Smooth muscle cell (in vitro differentiated cells): ENCODE results near the gene HBD. TPM values are rescaled to one million over a fixed set of nuclear protein-coding genes. Genes with fewer than 3 reads are reported as not detected.

ENCODE experiments used
- DNase-seq: peaks from one replicate; lab custom pipeline; 2025; ENCODE audit not compliant: unreplicated experiment; lab: John Stamatoyannopoulos, UW
- H2AFZ ChIP-seq: fragments of 200-600 bp; sonication (generic); 2 replicates; pipeline ENCODE4 v1.6.0; 2016; ENCODE audit warnings: antibody characterized with exemption, low read depth, mild to moderate bottlenecking
- H3F3A ChIP-seq: fragments of 200-600 bp; sonication (generic); 2 replicates; pipeline ENCODE4 v1.6.0; 2017; ENCODE audit warnings: antibody characterized with exemption, low read depth
- H3K27ac ChIP-seq: fragments of 200-600 bp; sonication (generic); 2 replicates; pipeline ENCODE4 v1.5.1; 2016; ENCODE audit warnings: low read depth, mild to moderate bottlenecking
- H3K27me3 ChIP-seq: fragments of 200-600 bp; sonication (generic); 2 replicates; pipeline ENCODE4 v1.6.1; 2016; ENCODE audit warnings: low read depth, mild to moderate bottlenecking
- H3K36me3 ChIP-seq: fragments of 200-600 bp; sonication (generic); 2 replicates; pipeline ENCODE4 v1.5.1; 2016; ENCODE audit warnings: low read depth
- H3K4me1 ChIP-seq: fragments of 200-600 bp; sonication (generic); 2 replicates; pipeline ENCODE4 v1.5.1; 2016; ENCODE audit warnings: low read depth
- H3K4me2 ChIP-seq: fragments of 200-600 bp; sonication (generic); 2 replicates; pipeline ENCODE4 v1.6.0; 2016; ENCODE audit warnings: mild to moderate bottlenecking
- H3K4me3 ChIP-seq: fragments of 200-600 bp; sonication (generic); 2 replicates; pipeline ENCODE4 v1.5.1; 2016; ENCODE audit warnings: mild to moderate bottlenecking
- H3K79me2 ChIP-seq: fragments of 200-600 bp; sonication (generic); 2 replicates; pipeline ENCODE4 v1.6.0; 2016; ENCODE audit warnings: low read depth, mild to moderate bottlenecking
- H3K9ac ChIP-seq: fragments of 200-600 bp; sonication (generic); 2 replicates; pipeline ENCODE4 v1.6.0; 2016; ENCODE audit warnings: low read depth
- H3K9me3 ChIP-seq: fragments of 200-600 bp; sonication (generic); replicated peaks from 2 replicates; pipeline ENCODE4 v1.5.1; 2016; ENCODE audit warnings: low read depth
- H4K20me1 ChIP-seq: fragments of 200-600 bp; sonication (generic); 2 replicates; pipeline ENCODE4 v1.6.0; 2016; ENCODE audit warnings: low read depth
- WGBS: methylation state at CpG from one replicate; pipeline ENCODE4 v1.1.7; 2016; ENCODE audit warnings: low lambda C conversion rate; 5-methylcytosine and 5-hydroxymethylcytosine counted together
- polyA plus RNA-seq: library from polyadenylated mRNA; unstranded; fragments of >200 nt; fragmentation: Nextera tagmentation; extraction: Ambion mirVana; gene quantifications from 2 replicates; pipeline ENCODE4 v1.2.1, GENCODE V29; 2016
- total RNA-seq: library from RNA; depleted of rRNA; stranded (reverse); fragments of >200 nt; gene quantifications from 2 replicates; pipeline ENCODE4 v1.2.3, GENCODE V29; 2014
- TF ChIP-seq, protein P1 (sequence below): fragments of 200-600 bp; sonication (generic); IDR thresholded peaks from 2 replicates; pipeline ENCODE4 v1.5.1; 2017; ENCODE audit warnings: borderline replicate concordance, mild to moderate bottlenecking, antibody characterized with exemption; ENCODE audit not compliant: insufficient read depth, poor library complexity, severe bottlenecking

Gene HBD
- total and polyA plus RNA-seq, 2 experiments from 2014 or later, result not detected

DNA sequence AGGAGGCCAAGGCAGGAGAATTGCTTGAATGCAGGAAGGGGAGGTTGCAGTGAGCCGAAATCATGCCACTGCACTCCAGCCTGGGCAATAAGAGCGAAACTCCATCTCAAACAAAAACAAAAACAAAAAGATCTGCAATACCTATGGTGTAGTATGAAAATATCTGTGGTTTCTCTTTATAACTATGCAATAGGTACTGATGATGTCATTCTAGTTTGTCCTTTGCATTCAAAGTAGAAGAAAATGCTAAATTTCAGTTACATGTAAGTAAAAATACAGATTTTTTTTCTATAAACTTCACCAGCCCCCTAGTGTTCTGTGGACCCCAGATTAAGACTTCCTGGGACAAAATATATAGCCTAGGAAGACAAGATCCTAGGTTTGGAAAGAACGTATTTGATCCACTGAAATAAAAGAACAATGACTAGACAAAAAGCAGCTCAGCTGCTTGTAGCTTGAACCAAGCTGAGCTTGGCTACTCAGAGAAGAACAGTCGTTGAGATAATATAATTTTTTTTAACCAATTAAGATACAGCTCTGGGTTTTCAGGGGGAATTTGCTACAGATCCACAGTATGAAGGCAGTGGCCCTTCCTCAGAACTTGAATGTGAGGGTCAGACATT lies 38.2 kb upstream of the HBD start:
- WGBS, result 72% methylated on average over 4 of the region's 4 CpGs
- H3K36me3 ChIP-seq, result no peaks in the 10 kb centered on the region

DNA sequence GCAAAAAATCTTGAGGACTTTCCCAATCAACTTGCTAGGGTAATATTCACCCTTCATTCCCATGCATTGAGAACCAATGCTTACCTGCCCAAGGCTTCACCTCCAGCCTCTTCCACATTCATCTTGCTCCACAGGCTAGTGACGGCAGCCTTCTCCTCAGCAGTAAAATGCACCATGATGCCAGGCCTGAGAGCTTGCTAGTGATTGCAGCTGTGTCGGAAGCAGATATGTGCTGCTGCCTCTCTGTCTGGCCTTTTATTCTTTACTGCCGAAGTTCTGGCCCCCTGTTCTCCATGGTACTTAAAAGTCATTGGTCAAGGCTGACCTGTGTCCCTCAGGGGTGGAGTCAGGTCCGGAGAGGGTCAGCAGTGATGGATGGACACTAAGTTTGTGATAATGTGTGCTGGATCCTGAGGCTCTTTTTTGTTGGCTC lies 35.4 kb upstream of the HBD start, which contains the start of gene HBE1:
TSS of gene HBE1 (minus strand) at position 231 of the 433 bp plus-strand sequence. CDS start at position 176, 55 bp downstream.
- Histone ChIP-seq H3K4me2 (no peak within 1 kb of the TSS), H3K4me3 (no peak within 1 kb of the TSS), H4K20me1 (no peaks in the 10 kb centered on the region), H3F3A (no peaks in the 10 kb centered on the region), H3K36me3 (no peaks in the 10 kb centered on the region), H3K27ac (no peak within 1 kb of the TSS), H3K79me2 (no peaks in the 10 kb centered on the region), H3K27me3 (no peaks in the 10 kb centered on the region), H3K9me3 (no peaks in the 10 kb centered on the region), H2AFZ (no peak within 1 kb of the TSS), H3K4me1 (no peaks in the 10 kb centered on the region), H3K9ac (no peak within 1 kb of the TSS)
- no peak for DNase-seq
- TF ChIP-seq, protein P1, sequence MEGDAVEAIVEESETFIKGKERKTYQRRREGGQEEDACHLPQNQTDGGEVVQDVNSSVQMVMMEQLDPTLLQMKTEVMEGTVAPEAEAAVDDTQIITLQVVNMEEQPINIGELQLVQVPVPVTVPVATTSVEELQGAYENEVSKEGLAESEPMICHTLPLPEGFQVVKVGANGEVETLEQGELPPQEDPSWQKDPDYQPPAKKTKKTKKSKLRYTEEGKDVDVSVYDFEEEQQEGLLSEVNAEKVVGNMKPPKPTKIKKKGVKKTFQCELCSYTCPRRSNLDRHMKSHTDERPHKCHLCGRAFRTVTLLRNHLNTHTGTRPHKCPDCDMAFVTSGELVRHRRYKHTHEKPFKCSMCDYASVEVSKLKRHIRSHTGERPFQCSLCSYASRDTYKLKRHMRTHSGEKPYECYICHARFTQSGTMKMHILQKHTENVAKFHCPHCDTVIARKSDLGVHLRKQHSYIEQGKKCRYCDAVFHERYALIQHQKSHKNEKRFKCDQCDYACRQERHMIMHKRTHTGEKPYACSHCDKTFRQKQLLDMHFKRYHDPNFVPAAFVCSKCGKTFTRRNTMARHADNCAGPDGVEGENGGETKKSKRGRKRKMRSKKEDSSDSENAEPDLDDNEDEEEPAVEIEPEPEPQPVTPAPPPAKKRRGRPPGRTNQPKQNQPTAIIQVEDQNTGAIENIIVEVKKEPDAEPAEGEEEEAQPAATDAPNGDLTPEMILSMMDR, result no peak
- 90% methylated on average over 4 of the region's 4 CpGs for WGBS

More for the DNA sequence above, 38.2 kb upstream of the HBD start:
- TF ChIP-seq, protein P1, result no peak
- no peaks in the 10 kb centered on the region for H3K4me1 ChIP-seq
- H4K20me1 ChIP-seq, result no peaks in the 10 kb centered on the region
- DNase-seq, result no peak
- no peak overlapping the region for H3K4me3 ChIP-seq
- no peaks in the 10 kb centered on the region for H3K79me2 ChIP-seq
- no peaks in the 10 kb centered on the region for H3F3A ChIP-seq
- H2AFZ ChIP-seq, result no peak overlapping the region
- no peak overlapping the region for H3K27ac ChIP-seq
- no peaks in the 10 kb centered on the region for H3K27me3 ChIP-seq
- no peaks in the 10 kb centered on the region for H3K9me3 ChIP-seq
- H3K4me2 ChIP-seq, result no peak overlapping the region
- H3K9ac ChIP-seq, result no peak overlapping the region

DNA sequence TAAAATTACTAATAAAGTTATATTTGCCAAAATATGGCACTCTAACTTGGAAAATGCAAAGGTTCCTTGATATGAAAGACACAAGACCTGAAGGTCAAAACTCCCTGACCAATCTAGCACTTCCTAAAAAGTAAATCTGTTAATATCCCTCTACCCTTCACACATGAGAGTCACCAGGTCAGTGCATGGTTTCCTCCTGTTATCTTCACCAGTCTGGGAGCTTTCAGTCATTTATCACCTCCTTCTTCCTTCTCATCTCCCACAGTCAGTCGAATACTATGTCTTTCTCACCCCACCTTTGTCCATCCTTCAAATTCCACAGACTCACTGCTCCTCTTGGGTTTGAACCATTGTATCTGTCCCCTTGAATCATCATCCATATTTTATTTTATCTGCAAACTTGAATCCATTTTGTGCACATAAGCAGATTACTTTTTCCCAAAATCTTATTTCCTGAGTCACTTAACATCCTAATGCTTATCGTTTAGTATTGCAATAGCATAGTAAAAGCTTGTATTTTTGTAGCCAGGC lies 32.8 kb upstream of the HBD start:
- TF ChIP-seq, protein P1, result no peak
- H2AFZ ChIP-seq, result no peak overlapping the region
- no peak overlapping the region for H3K4me2 ChIP-seq
- no peaks in the 10 kb centered on the region for H3F3A ChIP-seq
- no peaks in the 10 kb centered on the region for H3K4me1 ChIP-seq
- no peaks in the 10 kb centered on the region for H3K79me2 ChIP-seq
- H3K27ac ChIP-seq, result no peak overlapping the region
- no peak for DNase-seq
- H3K9ac ChIP-seq, result no peak overlapping the region
- 93% methylated on average over 2 of the region's 2 CpGs for WGBS
- H3K36me3 ChIP-seq, result no peaks in the 10 kb centered on the region
- H3K27me3 ChIP-seq, result no peaks in the 10 kb centered on the region
- H4K20me1 ChIP-seq, result no peaks in the 10 kb centered on the region
- H3K4me3 ChIP-seq, result no peak overlapping the region
- no peaks in the 10 kb centered on the region for H3K9me3 ChIP-seq

DNA sequence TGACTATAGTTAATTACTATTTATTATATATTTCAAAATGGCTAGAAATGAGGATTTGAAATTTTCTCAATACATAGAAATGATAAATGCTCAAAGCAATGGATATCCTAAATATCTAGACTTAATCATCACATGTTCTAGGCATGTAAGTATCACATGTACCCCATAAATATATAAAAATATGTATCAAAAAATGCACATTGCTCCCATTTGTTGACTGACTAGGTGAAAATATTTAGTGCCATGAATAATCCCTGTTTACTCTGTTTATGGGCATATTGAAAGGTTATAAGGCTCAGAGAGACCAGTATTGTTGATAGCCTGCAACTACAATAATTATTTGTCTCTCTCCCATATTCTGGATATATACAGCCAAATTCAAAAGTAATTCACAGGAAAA lies 32.3 kb upstream of the HBD start:
- DNase-seq, result no peak
- H3F3A ChIP-seq, result no peaks in the 10 kb centered on the region
- no peak overlapping the region for H3K4me3 ChIP-seq
- no peak overlapping the region for H2AFZ ChIP-seq
- H3K27me3 ChIP-seq, result no peaks in the 10 kb centered on the region
- no peaks in the 10 kb centered on the region for H3K36me3 ChIP-seq
- TF ChIP-seq, protein P1, result no peak
- H3K9ac ChIP-seq, result no peak overlapping the region
- no peaks in the 10 kb centered on the region for H3K79me2 ChIP-seq
- H3K9me3 ChIP-seq, result no peaks in the 10 kb centered on the region
- H3K4me1 ChIP-seq, result no peaks in the 10 kb centered on the region
- no peak overlapping the region for H3K4me2 ChIP-seq
- H3K27ac ChIP-seq, result no peak overlapping the region
- H4K20me1 ChIP-seq, result no peaks in the 10 kb centered on the region
